Thyroid gland (tissue), 4 donors: ENCODE data around the gene RSL24D1. TPM values are rescaled to one million over a fixed set of nuclear protein-coding genes. Genes with fewer than 3 reads are reported as not detected.
"Not testable (repeated sequence)": the region's sequence is repeated elsewhere in the genome, so short reads cannot be mapped to it uniquely, and the experiment has no call there.

Experiments used
- DNase-seq, 2 donors: peaks; one replicate each; pipeline ENCODE4 v3.0.0-alpha.2; 2019
- H3K27ac ChIP-seq, 3 donors: fragments of 200-600 bp; sonication (generic); 1 replicate in 2 of 3; 2 replicates in 1 of 3; pipeline ENCODE4 v1.5.1; 2016 to 2019; ENCODE audit warnings: mild to moderate bottlenecking in 1 of 3, moderate library complexity in 1 of 3
- H3K27me3 ChIP-seq: fragments of 200-600 bp; sonication (generic); one replicate; pipeline ENCODE4 v1.5.1; 2019
- H3K36me3 ChIP-seq, 2 donors: fragments of 200-600 bp; sonication (generic); one replicate each; pipeline ENCODE4 v1.5.1; 2016 to 2019
- H3K4me1 ChIP-seq, 2 donors: fragments of 200-600 bp; sonication (generic); one replicate each; pipeline ENCODE4 v1.5.1; 2017 to 2019
- H3K4me3 ChIP-seq, 3 donors: fragments of 200-600 bp; sonication (generic); replicated peaks in 1 of 3; 1 replicate in 2 of 3; 2 replicates in 1 of 3; pipeline ENCODE4 v1.5.1; 2016; ENCODE audit warnings: mild to moderate bottlenecking in 1 of 3
- H3K9me3 ChIP-seq: fragments of 200-600 bp; sonication (generic); one replicate; pipeline ENCODE4 v1.5.1; 2017
- POLR2A ChIP-seq, 2 donors: fragments of 450-650 bp; IDR thresholded peaks; one replicate each; pipeline ENCODE4 v1.6.1; 2017; ENCODE audit warnings: antibody characterized with exemption in 2 of 2, mild to moderate bottlenecking in 2 of 2, moderate library complexity in 1 of 2
- WGBS, 2 donors: methylation state at CpG; one replicate each; pipeline ENCODE4 v1.1.5; 2017; 5-methylcytosine and 5-hydroxymethylcytosine counted together
- intact Hi-C: fragments of 100-400 bp; cut with DNase I; formaldehyde crosslinking; loops from one replicate; pipeline ENCODE4 v1.15.1; 2023
- total RNA-seq, 4 donors: library from RNA; depleted of rRNA; stranded (reverse); fragments of >200 nt; gene quantifications; one replicate each; pipeline ENCODE4 v1.2.3, GENCODE V29; 2016
- TF ChIP-seq, protein P1 (sequence below), 6 experiments: fragments of 200-600 bp in 3 of 6; fragments of 450-650 bp in 3 of 6; sonication (generic) in 3 of 6; IDR thresholded peaks; one replicate each; pipeline ENCODE4 v1.5.1; 2016 to 2019; ENCODE audit warnings: antibody characterized with exemption in 6 of 6, mild to moderate bottlenecking in 2 of 6, inconsistent platforms in 1 of 6, moderate library complexity in 1 of 6

RSL24D1 gene
- total RNA-seq, 4 donors from 2014 or later, result 42.4 to 127 (median 70.3) TPM

DNA sequence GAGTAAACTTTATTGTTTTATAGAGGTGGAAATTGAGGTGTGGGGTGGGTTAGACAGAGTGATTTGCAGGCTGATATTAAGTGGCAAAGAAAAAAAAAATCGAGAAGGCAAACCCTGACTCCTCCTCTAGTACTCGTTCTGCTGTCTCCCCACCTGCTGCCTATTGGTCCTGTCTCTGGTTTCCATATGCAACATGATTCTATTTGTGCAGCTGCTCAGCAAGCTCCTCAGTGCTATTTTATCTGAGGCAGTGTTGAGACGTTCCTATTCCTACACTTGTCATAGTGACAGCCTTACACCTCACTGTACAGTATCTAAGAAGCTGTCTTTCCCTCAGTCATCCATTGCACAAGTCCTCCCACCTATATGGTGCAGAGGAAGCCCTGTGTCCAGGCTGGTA is 45.1 kb downstream of the RSL24D1 start:
- 71 to 74% methylated on average over 3 of the region's 3 CpGs for WGBS, 2 donors
- DNase-seq, result no peak
- H3K9me3 ChIP-seq, result no peaks in the 10 kb centered on the region
- intact Hi-C loops, result no loop called here
- H3K27me3 ChIP-seq, result no peaks in the 10 kb centered on the region
- no peaks in the 10 kb centered on the region for H3K36me3 ChIP-seq
- TF ChIP-seq POLR2A (IDR thresholded peaks at IDR 0.05), result no peak
- TF ChIP-seq, protein P1, sequence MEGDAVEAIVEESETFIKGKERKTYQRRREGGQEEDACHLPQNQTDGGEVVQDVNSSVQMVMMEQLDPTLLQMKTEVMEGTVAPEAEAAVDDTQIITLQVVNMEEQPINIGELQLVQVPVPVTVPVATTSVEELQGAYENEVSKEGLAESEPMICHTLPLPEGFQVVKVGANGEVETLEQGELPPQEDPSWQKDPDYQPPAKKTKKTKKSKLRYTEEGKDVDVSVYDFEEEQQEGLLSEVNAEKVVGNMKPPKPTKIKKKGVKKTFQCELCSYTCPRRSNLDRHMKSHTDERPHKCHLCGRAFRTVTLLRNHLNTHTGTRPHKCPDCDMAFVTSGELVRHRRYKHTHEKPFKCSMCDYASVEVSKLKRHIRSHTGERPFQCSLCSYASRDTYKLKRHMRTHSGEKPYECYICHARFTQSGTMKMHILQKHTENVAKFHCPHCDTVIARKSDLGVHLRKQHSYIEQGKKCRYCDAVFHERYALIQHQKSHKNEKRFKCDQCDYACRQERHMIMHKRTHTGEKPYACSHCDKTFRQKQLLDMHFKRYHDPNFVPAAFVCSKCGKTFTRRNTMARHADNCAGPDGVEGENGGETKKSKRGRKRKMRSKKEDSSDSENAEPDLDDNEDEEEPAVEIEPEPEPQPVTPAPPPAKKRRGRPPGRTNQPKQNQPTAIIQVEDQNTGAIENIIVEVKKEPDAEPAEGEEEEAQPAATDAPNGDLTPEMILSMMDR (IDR thresholded peaks at IDR 0.05), result no peak
- H3K27ac ChIP-seq, result no peak overlapping the region
- no peaks in the 10 kb centered on the region for H3K4me1 ChIP-seq
- H3K4me3 ChIP-seq, result no peak overlapping the region

- H3K4me1 ChIP-seq, intact Hi-C loops, H3K9me3 ChIP-seq, H3K27ac ChIP-seq, H3K36me3 ChIP-seq, H3K4me3 ChIP-seq, H3K27me3 ChIP-seq, DNase-seq: not testable (repeated sequence)
- WGBS, 2 donors, result 88 to 97% methylated on average over 8 of the region's 8 CpGs
Measured at GRCh38 chr15:55143132-55143531, 53.6 kb downstream of the RSL24D1 start.

DNA sequence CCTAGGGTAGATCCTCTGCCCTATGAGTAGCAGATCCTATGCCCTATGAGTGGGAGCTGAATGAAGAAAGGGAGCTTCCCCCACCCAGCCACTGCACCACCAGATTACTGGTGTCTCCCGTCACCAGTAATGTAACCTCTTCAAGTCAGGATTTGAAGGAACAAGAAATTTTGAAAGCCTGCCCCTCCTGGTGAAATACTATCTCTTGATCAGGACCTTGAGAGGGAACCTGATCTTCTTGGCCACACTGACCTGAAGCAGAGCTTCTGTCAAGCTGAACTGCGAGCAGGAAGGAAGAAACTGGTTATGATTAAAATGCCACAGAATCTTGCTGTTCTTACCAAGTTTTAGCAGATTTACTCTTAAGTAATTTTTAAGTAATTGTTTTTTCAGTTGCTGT is 62.8 kb downstream of the RSL24D1 start:
- DNase-seq, result no peak
- Histone ChIP-seq H3K36me3 (no peaks in the 10 kb centered on the region), H3K27me3 (no peaks in the 10 kb centered on the region), H3K9me3 (no peaks in the 10 kb centered on the region), H3K27ac (no peak overlapping the region), H3K4me1 (no peaks in the 10 kb centered on the region), H3K4me3 (no peak overlapping the region)
- TF ChIP-seq POLR2A (IDR thresholded peaks at IDR 0.05), result no peak
- TF ChIP-seq, protein P1 (IDR thresholded peaks at IDR 0.05), result no peak
- WGBS, 2 donors, result 82 to 95% methylated on average over 2 of the region's 2 CpGs
- intact Hi-C loops, result no loop called here

DNA sequence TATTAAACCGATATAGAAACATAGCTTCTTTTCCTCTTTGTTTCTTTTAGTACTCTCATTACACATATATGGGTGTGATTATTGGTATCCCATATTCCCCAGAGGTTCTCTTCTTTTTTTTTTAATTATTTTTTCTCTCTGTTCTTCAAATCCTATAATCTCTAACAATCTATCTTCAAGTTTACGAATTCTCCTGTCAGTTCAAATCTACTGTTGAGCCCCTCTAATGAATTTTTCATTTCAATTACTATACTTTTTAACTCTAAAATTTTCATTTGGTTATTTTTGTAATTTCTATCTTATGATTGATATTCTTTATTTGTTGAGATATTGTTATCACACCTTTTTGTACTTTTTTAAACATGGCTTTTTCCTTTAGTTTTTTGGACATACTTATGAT is 64.1 kb downstream of the RSL24D1 start:
- no peak for DNase-seq
- Histone ChIP-seq H3K36me3 (no peaks in the 10 kb centered on the region), H3K4me1 (no peaks in the 10 kb centered on the region), H3K9me3 (no peaks in the 10 kb centered on the region), H3K4me3 (no peak overlapping the region), H3K27ac (no peak overlapping the region), H3K27me3 (no peaks in the 10 kb centered on the region)
- intact Hi-C loops, result no loop called here
- no peak for TF ChIP-seq POLR2A (IDR thresholded peaks at IDR 0.05)
- TF ChIP-seq, protein P1 (IDR thresholded peaks at IDR 0.05), result no peak
- 90 to 97% methylated on average over 2 of the region's 2 CpGs for WGBS, 2 donors

Other genes with a start within 250 kb of the RSL24D1 start
- 10 to 100 TPM; 14.7 to 35.6 (median 26.4) TPM for gene RAB27A, start 92.9 kb upstream of the RSL24D1 start, total RNA-seq
- gene PIGBOS1, start 122.2 kb upstream of the RSL24D1 start, total RNA-seq, result 10 to 100 TPM; 16.9 to 32.3 (median 21.6) TPM
- gene PIGB, start 122.3 kb upstream of the RSL24D1 start, total RNA-seq, result 10 to 100 TPM; 12.9 to 29.4 (median 24.1) TPM
- 100 to 1,000 TPM; 100 to 130 (median 111) TPM for gene CCPG1, start 211.4 kb upstream of the RSL24D1 start, total RNA-seq
- 1 to 10 TPM; 1.2 to 5.7 (median 2.7) TPM for gene PIERCE2, start 211.6 kb upstream of the RSL24D1 start, total RNA-seq